Cardiac fibroblast (primary cell): ENCODE results near the gene CREB1.

Experiments used
- DNase-seq, 2 donors: peaks; one replicate each; pipeline versions ENCODE4 v3.0.0 to v3.0.0-alpha.2; 2010; ENCODE audit warnings: low read depth in 2 of 2
- H3K4me3 ChIP-seq, 2 donors: replicated peaks in 1 of 2; 1 replicate in 1 of 2; 2 replicates in 1 of 2; pipeline ENCODE4 v1.5.1; 2011; ENCODE audit warnings: low read depth in 2 of 2, low read length in 2 of 2, mild to moderate bottlenecking in 2 of 2, moderate library complexity in 1 of 2
- CTCF ChIP-seq: IDR thresholded peaks from one replicate; pipeline ENCODE4 v1.5.1; 2011; ENCODE audit warnings: low read depth, mild to moderate bottlenecking, low read length, inconsistent platforms

Gene CREB1

DNA sequence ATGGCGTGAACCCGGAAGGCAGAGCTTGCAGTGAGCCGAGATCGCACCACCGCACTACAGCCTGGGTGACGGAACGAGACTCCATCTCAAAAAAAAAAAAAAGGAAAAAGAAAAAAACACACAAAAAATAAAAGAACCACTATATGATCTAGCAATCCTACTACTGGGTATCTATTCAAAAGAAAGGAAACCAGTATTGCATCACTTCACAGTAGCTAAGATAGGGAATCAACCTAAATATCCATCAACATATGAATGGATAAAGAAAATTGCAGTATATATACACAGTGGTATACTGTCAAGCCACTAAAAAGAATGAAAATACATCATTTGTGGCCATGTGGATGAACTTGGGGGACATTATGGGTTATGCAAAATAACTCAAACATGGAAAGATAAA, 57.5 kb downstream of the CREB1 start:
- no peak overlapping the region for H3K4me3 ChIP-seq
- DNase-seq = no peak
- no peak for TF ChIP-seq CTCF

- no peak for TF ChIP-seq CTCF
- H3K4me3 ChIP-seq = no peak overlapping the region
- DNase-seq = no peak
Observed at GRCh38 chr2:207589143-207589542, 59.4 kb downstream of the CREB1 start.

DNA sequence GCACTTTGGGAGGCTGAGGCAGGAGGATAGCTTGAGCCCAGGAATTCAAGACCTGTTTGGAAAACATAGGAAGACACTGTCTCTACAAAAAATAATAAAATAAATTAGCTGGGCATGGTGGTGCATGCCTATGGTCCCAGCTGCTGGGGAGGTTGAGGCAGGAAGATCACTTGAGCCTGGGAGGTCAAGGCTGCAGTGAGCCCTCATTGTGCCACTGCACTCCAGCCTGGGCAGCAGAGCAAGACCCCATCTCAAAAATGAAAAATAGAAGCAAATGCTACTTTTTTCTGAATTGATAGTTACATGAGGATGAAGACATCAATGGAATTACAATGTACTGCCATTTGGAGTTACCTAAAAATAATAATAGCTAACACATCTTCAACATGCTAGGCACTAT, 63.5 kb downstream of the CREB1 start:
- no peak for DNase-seq
- TF ChIP-seq CTCF = no peak

GRCh38 chr2:207594264-207594663, 64.5 kb downstream of the CREB1 start:
- no peak for DNase-seq
- no peak overlapping the region for H3K4me3 ChIP-seq
- TF ChIP-seq CTCF = no peak

More for the DNA sequence above, 63.5 kb downstream of the CREB1 start:
- H3K4me3 ChIP-seq = no peak overlapping the region

DNA sequence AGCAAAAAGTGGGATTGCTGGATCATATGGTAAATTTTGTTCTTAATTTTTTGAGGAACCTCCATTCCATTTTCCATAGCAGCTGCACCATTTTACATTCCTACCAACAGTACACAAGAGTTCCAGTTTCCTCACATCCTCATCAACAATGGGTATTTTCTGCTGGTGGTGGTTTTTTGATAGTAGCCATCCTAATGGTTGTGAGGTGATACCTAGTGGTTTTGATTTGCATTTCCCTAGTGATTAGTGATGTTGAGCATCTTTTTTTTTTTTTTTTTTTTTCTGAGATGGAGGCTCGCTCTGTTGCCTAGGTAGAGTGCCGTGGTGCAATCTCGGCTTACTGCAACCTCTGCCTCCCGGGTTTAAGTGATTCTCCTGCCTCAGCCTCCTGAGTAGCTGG, 65.0 kb downstream of the CREB1 start:
- TF ChIP-seq CTCF = no peak
- no peak for DNase-seq
- no peak overlapping the region for H3K4me3 ChIP-seq

DNA sequence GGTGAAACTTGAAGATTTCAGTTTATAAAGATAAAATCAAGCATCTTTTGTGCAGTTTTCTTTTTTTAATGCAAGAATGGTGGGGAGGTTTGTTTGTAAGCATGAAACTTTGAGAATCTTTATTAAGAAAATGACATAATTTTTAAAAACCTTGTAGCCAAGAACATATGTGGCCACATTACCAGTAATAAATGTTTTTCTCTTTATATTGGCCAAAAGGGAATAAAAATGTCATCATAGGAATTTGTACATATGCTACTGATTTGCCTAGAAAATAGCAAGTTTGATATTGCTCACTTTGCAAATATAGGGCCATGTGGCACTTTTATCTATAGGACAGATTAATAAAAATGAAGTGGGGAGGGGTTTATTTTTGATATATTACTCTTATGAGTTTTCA, 69.9 kb downstream of the CREB1 start:
- no peak for TF ChIP-seq CTCF
- DNase-seq = no peak
- no peak overlapping the region for H3K4me3 ChIP-seq

DNA sequence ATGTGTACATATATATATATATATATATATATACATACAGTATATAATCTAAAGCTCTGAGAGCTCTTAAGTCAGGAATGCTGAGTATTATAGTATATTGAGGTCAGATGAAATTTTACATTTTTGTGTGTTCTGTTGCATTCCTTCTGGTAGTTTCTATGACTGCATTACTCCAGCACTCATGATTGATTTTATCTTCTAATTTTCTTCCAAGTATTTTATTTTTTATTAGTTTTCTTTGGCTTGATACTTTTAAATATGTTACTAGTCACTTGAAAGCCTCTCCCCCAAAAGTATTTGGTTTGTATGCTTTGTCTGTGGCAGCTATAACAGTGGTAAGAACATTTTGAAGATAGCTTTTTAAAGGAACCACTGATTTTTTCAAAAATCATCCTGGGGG, 70.5 kb downstream of the CREB1 start:
- no peak for TF ChIP-seq CTCF
- H3K4me3 ChIP-seq = no peak overlapping the region
- no peak for DNase-seq
